ENCODE data around the gene FAM135A. TPM values are rescaled to one million over a fixed set of nuclear protein-coding genes. Genes with fewer than 3 reads are reported as not detected.

The FAM135A gene
- 24.1 TPM for total RNA-seq
- long read RNA-seq, full-length matches to known transcripts: 1 of 13 reads
- long read RNA-seq, partial matches to known transcripts: 2 of 13 reads
- long read RNA-seq, other reads (novel, unspliced or antisense): 10 of 13 reads

DNA sequence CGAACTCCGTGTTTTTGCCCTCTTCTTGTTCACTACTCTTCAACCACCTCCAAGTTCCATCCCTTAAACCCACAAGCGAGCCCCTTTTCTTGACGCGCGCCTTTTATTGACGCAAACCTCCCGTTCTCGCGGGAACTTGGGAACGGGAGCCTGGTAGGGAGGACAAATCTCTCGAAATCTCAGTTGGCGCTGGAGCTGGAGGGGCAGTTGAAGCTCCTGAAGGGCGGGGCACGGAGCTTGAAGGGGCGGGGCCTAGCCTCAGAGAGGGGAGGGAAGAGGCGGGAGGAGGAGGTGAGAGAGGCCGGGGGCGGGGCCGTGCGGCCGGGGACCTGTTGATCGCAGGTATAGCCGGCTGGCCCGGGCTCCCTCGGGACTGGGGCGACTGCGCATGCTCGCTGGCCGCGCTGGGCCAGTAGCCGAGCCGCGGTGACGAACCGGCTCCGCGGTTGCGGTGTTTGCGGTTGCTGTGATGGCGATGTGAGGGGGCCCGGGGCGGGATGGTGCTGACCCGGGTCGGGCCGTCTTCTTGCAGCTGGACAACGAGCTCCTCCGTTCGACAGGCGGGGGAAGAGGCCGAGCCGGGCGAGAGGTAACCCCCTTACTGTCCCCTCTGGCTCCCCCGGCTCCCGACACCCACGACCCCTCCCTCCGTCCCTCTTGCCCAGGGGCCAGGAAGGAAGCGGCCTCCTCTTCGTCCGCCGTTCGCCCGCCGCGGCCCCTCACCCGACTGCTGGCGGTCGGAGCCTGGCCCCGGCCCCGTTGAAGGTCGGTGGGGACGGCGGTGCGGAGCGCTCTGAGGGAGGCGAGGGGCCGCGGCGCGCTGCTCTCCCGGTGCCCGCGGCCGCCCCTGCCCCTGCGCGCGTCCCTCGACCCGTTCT, at the start of gene FAM135A:
Gene FAM135A (plus strand): TSS at position 395 of the 878 bp plus-strand sequence. CDS start 14,835 bp downstream, outside the sequence.
- peaks cover 14% of the 10 kb centered on the region for H3K4me1 ChIP-seq

DNA sequence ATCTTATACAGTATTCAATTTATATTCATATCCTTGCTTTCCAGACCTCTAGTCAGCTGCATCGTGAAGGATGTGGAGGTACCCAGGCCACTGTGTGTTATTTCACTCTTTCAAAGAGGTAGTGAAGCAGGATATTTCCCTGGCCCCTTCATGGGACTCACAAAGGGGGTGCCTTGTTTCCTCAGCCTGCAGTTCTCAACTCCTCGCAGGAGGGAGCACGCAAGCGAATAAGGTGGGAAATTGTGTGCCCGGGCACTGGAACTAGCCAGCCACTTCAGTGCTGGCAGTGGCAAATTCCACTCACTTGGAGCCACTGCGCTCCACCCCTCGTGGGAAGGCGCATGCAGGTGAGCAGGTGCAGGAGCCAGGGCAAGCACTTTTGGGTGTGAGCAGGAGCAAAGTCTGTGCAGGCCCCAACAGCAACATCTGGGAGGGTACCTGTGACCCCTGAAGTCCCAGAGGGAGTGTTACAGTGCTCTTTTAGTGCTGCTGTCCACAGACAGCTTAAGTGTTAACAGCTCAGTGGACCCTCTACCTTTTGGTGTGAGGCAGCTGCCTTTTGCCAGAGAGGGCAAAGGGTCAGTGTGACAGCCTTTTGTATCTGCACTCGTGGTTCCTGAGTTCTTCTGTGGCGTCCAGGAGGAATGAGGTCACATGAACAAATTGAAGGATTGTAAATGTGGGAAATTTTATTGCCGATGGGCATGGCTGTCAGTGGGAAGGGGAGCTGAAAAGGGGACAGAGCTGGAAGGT, 49.4 kb upstream of the FAM135A start:
- H3K9me3 ChIP-seq: no peaks in the 10 kb centered on the region
- no peaks in the 10 kb centered on the region for H3K4me1 ChIP-seq
- ATAC-seq: no peak
- peak; percentile 54 for DNase-seq
- H3K27me3 ChIP-seq: no peaks in the 10 kb centered on the region
- TF ChIP-seq, protein P1, sequence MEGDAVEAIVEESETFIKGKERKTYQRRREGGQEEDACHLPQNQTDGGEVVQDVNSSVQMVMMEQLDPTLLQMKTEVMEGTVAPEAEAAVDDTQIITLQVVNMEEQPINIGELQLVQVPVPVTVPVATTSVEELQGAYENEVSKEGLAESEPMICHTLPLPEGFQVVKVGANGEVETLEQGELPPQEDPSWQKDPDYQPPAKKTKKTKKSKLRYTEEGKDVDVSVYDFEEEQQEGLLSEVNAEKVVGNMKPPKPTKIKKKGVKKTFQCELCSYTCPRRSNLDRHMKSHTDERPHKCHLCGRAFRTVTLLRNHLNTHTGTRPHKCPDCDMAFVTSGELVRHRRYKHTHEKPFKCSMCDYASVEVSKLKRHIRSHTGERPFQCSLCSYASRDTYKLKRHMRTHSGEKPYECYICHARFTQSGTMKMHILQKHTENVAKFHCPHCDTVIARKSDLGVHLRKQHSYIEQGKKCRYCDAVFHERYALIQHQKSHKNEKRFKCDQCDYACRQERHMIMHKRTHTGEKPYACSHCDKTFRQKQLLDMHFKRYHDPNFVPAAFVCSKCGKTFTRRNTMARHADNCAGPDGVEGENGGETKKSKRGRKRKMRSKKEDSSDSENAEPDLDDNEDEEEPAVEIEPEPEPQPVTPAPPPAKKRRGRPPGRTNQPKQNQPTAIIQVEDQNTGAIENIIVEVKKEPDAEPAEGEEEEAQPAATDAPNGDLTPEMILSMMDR (IDR thresholded peaks at IDR 0.05): no peak
- no peaks in the 10 kb centered on the region for H3K36me3 ChIP-seq
- H3K4me3 ChIP-seq: no peak overlapping the region
- H3K27ac ChIP-seq: no peak overlapping the region
- intact Hi-C loops (cut with DNase I): no loop called here

More for the DNA sequence above, at the start of gene FAM135A:
- peak; percentile 100 for ATAC-seq
- no peaks in the 10 kb centered on the region for H3K9me3 ChIP-seq
- TF ChIP-seq, protein P1 (IDR thresholded peaks at IDR 0.05): no peak
- intact Hi-C loops (cut with DNase I): no loop called here
- peak; percentile 99 for DNase-seq
- H3K36me3 ChIP-seq: no peaks in the 10 kb centered on the region
- no peaks in the 10 kb centered on the region for H3K27me3 ChIP-seq
- peak within 1 kb of the TSS; percentile 81 for H3K4me3 ChIP-seq
- peak within 1 kb of the TSS; percentile 60 for H3K27ac ChIP-seq

DNA sequence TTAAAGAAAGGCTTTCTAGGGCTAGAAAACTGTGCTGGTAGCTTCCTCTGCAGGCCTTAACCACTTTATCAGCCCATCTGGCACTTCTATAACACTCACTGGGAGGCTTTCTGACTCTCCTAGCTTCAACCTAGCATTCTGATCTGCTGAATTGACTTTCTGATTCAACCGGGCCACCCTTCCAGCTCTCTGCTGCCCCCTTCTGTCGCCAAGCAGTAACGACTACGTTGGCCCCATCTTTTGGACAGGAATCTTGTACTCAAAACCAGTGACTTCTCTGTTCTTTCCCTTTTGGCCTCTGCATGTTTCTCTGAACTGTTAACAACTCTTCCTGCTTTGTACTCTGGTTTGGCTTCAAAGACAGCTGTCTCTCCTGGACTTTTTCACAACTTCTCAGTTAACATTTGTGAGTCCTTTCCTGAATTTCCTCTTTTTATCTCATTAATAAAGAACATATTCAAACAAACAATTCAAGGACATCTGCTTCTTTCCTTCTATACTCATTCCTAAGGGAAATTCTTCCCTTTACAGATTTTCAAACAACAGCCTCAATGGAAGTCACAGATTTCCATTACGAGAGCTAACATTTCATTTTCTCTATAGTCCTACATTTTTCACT, 43.9 kb upstream of the FAM135A start:
- peak; percentile 74 for DNase-seq
- no peaks in the 10 kb centered on the region for H3K36me3 ChIP-seq
- H3K27me3 ChIP-seq: no peaks in the 10 kb centered on the region
- H3K4me3 ChIP-seq: no peak overlapping the region
- TF ChIP-seq, protein P1 (IDR thresholded peaks at IDR 0.05): peak; percentile 88
- no peak overlapping the region for H3K27ac ChIP-seq
- H3K4me1 ChIP-seq: no peaks in the 10 kb centered on the region
- intact Hi-C loops (cut with DNase I): no loop called here
- peak; percentile 96 for ATAC-seq
- H3K9me3 ChIP-seq: no peaks in the 10 kb centered on the region

DNA sequence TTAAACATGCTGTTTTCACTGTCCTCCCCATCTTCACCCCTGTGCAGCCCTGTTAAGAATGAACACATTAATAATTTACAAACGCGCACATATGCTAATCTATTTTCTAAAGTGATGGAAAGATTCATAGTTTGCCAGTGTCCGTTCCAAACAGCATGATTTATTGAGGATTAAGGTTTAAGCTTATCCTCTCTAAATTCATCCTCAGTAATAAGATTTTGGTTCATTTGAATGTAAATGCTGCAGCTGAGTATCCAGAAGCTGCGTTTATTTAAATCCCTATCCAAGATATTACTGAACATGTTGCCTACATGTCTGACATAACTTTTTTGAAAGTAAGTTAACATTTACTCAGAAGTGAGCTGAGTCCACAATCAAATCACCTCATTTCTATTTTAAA, 42.8 kb upstream of the FAM135A start:
- Histone ChIP-seq H3K36me3 (no peaks in the 10 kb centered on the region), H3K27ac (no peak overlapping the region), H3K4me1 (no peaks in the 10 kb centered on the region), H3K4me3 (no peak overlapping the region), H3K27me3 (no peaks in the 10 kb centered on the region), H3K9me3 (no peaks in the 10 kb centered on the region)
- TF ChIP-seq, protein P1 (IDR thresholded peaks at IDR 0.05): no peak
- DNase-seq (no peak), ATAC-seq (no peak)
- intact Hi-C loops (cut with DNase I): no loop called here

DNA sequence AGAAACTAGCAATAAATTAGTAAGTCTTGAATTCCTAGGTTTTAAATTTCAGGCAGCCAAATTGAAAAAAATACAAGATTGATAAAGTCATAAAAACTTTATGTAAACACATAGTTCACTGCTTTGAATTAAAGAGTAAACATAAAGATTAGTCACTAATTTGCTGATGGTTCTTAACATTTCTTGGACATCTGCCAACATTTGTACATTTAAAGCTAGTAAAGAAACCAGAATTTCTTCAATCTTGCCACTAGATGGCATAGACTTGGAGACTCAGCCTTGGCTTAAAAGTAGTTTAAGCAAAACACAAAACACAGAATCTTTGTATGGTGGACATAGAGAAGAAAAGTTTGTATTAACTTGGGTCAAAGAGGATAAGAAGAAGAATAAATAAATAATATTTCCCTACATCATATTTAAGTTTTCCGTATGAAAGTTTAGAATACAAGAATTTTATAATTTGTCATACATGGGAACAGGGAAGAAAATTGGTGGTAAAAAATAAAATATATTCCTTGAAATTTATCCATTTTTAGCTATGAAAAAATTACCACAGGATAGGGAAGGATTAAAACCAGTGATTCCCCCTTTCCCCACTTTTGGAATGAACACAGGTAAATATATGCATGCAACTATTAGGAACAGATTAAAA, 41.7 kb upstream of the FAM135A start:
- H3K9me3 ChIP-seq: no peaks in the 10 kb centered on the region
- no peak overlapping the region for H3K4me3 ChIP-seq
- H3K36me3 ChIP-seq: no peaks in the 10 kb centered on the region
- no peaks in the 10 kb centered on the region for H3K4me1 ChIP-seq
- peak; percentile 80 for ATAC-seq
- no peak overlapping the region for H3K27ac ChIP-seq
- intact Hi-C loops (cut with DNase I): no loop called here
- DNase-seq: no peak
- H3K27me3 ChIP-seq: no peaks in the 10 kb centered on the region
- TF ChIP-seq, protein P1 (IDR thresholded peaks at IDR 0.05): peak; percentile 69
